GM08714 (cell line): ENCODE measurements around the gene MNX1.

Source experiments
- H3K4me3 ChIP-seq: fragments of 200-500 bp; sonication (Bioruptor generic); 2 replicates; pipeline ENCODE4 v1.5.1; 2014; ENCODE audit warnings: mild to moderate bottlenecking, low read length, inconsistent platforms
- ZNF274 ChIP-seq: IDR thresholded peaks from 2 replicates; pipeline ENCODE4 v1.6.1; 2012; ENCODE audit warnings: mild to moderate bottlenecking, low read depth, low read length

Gene MNX1

GRCh38 chr7:156994417-156994816 is 16.0 kb downstream of the MNX1 start:
- no peak for TF ChIP-seq ZNF274
- H3K4me3 ChIP-seq, result no peak overlapping the region

- no peak overlapping the region for H3K4me3 ChIP-seq
- no peak for TF ChIP-seq ZNF274
These were observed 16.6 kb downstream of the MNX1 start for GRCh38 chr7:156993925-156994235.

- no peak for TF ChIP-seq ZNF274
- H3K4me3 ChIP-seq, result no peak overlapping the region
These were observed 17.2 kb downstream of the MNX1 start for GRCh38 chr7:156993021-156993924.

GRCh38 chr7:156989766-156990535 is 20.5 kb downstream of the MNX1 start:
- no peak for TF ChIP-seq ZNF274
- no peak overlapping the region for H3K4me3 ChIP-seq

- H3K4me3 ChIP-seq, result no peak overlapping the region
- TF ChIP-seq ZNF274, result no peak
These were observed 21.9 kb downstream of the MNX1 start for GRCh38 chr7:156988343-156989185.

GRCh38 chr7:156986378-156986777 is 24.1 kb downstream of the MNX1 start:
- no peak overlapping the region for H3K4me3 ChIP-seq
- no peak for TF ChIP-seq ZNF274

GRCh38 chr7:156985101-156985992 is 25.1 kb downstream of the MNX1 start:
- no peak overlapping the region for H3K4me3 ChIP-seq
- TF ChIP-seq ZNF274, result no peak

GRCh38 chr7:156984174-156984891 is 26.1 kb downstream of the MNX1 start:
- H3K4me3 ChIP-seq, result no peak overlapping the region
- TF ChIP-seq ZNF274, result no peak

- TF ChIP-seq ZNF274, result no peak
- no peak overlapping the region for H3K4me3 ChIP-seq
These were observed 30.8 kb downstream of the MNX1 start for GRCh38 chr7:156979711-156980110.

GRCh38 chr7:156979007-156979606 is 31.4 kb downstream of the MNX1 start:
- TF ChIP-seq ZNF274, result no peak
- no peak overlapping the region for H3K4me3 ChIP-seq

GRCh38 chr7:156975620-156976019 is 34.8 kb downstream of the MNX1 start:
- H3K4me3 ChIP-seq, result no peak overlapping the region
- no peak for TF ChIP-seq ZNF274

- H3K4me3 ChIP-seq, result no peak overlapping the region
- TF ChIP-seq ZNF274, result no peak
These were observed 40.5 kb downstream of the MNX1 start for GRCh38 chr7:156969972-156970420.
